HG03097 (cell line): ENCODE data around the gene CRELD1.

Experiments used
- ATAC-seq: cut with Tn5 transposase; IDR thresholded peaks from one replicate; pipeline ENCODE4 v1.9.1; 2021; ENCODE audit not compliant: unreplicated experiment, low FRiP score

CRELD1 gene

GRCh38 chr3:9951962-9952805 lies 18.6 kb downstream of the CRELD1 start, which contains the start of gene PRRT3:
Gene PRRT3, minus strand, starts transcription at chr3:9952408. Its CDS starts 2,293 bp downstream, at chr3:9950115.
- ATAC-seq = peak; percentile 36

GRCh38 chr3:9955067-9955502 lies 21.5 kb downstream of the CRELD1 start:
- no peak for ATAC-seq

GRCh38 chr3:9955611-9956352 lies 22.1 kb downstream of the CRELD1 start:
- ATAC-seq = no peak

GRCh38 chr3:9957214-9957613 lies 23.6 kb downstream of the CRELD1 start:
- no peak for ATAC-seq

GRCh38 chr3:9965200-9965875 lies 31.7 kb downstream of the CRELD1 start:
- ATAC-seq = no peak

GRCh38 chr3:9966841-9967240 lies 33.2 kb downstream of the CRELD1 start:
- no peak for ATAC-seq

GRCh38 chr3:9969632-9970019 lies 36.0 kb downstream of the CRELD1 start:
- no peak for ATAC-seq

GRCh38 chr3:9970020-9970652 lies 36.5 kb downstream of the CRELD1 start:
- no peak for ATAC-seq

GRCh38 chr3:9976721-9977709 lies 43.4 kb downstream of the CRELD1 start:
- no peak for ATAC-seq

GRCh38 chr3:9978710-9979305 lies 45.2 kb downstream of the CRELD1 start:
- no peak for ATAC-seq

- no peak for ATAC-seq
Measured at GRCh38 chr3:9980251-9980650, 46.6 kb downstream of the CRELD1 start.

- ATAC-seq = peak; percentile 31
Measured at GRCh38 chr3:9986230-9986725, 52.6 kb downstream of the CRELD1 start.

- ATAC-seq = no peak
Measured at GRCh38 chr3:9994086-9994844, 60.6 kb downstream of the CRELD1 start.
